ENCODE results near the gene RFC2. TPM values are rescaled to one million over a fixed set of nuclear protein-coding genes. Genes with fewer than 3 reads are reported as not detected.
A peak's percentile ranks its signal among the peaks of the same experiment; 100 is the strongest.

The RFC2 gene
- polyA plus RNA-seq, 1 experiment = 11.3 TPM

DNA sequence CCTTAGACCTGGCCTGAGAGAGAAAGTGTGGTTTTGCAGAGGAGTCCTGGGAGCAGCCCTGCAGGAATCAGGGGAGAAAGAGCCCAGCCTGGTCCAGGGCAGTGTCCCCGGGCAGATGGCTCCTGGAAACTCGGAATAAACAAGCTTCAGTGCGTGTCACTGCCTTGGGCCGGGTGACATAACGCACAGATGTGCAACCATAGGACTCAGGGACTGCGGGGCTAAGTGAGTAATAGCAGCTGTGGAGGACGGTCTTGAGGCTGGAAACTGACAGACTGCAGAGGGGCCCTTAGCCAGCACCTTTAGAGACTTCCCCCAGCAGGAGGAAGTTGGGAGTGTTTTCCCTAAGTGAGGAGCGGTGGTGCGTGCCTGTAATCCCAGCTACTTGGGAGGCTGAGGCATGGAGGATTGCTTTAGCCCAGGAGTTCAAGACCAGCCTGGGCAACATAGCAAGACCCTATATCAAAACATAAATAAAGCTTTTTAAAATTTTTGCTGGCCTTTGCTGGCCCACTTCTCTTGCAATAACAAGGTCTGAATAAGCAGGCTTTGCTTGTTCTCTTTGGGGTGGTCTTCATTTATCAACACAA, 29.8 kb upstream of the RFC2 start:
- no peak for DNase-seq (ENCODE audit: low read depth, low spot score)
- Histone ChIP-seq H3K9me3 (ENCODE audit: control insufficient read depth, insufficient read depth, low read length) (no peaks in the 10 kb centered on the region), H3K27ac (ENCODE audit: low read depth, low read length) (no peak overlapping the region), H3K4me3 (ENCODE audit: low read depth, low read length) (no peak overlapping the region), H3K27me3 (ENCODE audit: control insufficient read depth, insufficient read depth, low read length) (no peaks in the 10 kb centered on the region)
- CTCF ChIA-PET = interaction anchor here (0.6 to 1.1 kb wide), 2 partner anchors 20 to 117 kb away, joined by 3 to 4 read pairs; no protein-coding TSS in a partner anchor
- TF ChIP-seq, protein P1, sequence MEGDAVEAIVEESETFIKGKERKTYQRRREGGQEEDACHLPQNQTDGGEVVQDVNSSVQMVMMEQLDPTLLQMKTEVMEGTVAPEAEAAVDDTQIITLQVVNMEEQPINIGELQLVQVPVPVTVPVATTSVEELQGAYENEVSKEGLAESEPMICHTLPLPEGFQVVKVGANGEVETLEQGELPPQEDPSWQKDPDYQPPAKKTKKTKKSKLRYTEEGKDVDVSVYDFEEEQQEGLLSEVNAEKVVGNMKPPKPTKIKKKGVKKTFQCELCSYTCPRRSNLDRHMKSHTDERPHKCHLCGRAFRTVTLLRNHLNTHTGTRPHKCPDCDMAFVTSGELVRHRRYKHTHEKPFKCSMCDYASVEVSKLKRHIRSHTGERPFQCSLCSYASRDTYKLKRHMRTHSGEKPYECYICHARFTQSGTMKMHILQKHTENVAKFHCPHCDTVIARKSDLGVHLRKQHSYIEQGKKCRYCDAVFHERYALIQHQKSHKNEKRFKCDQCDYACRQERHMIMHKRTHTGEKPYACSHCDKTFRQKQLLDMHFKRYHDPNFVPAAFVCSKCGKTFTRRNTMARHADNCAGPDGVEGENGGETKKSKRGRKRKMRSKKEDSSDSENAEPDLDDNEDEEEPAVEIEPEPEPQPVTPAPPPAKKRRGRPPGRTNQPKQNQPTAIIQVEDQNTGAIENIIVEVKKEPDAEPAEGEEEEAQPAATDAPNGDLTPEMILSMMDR (IDR thresholded peaks at IDR 0.05; ENCODE audit: low read depth, low read length) = no peak
- POLR2A ChIA-PET = no interaction called here

DNA sequence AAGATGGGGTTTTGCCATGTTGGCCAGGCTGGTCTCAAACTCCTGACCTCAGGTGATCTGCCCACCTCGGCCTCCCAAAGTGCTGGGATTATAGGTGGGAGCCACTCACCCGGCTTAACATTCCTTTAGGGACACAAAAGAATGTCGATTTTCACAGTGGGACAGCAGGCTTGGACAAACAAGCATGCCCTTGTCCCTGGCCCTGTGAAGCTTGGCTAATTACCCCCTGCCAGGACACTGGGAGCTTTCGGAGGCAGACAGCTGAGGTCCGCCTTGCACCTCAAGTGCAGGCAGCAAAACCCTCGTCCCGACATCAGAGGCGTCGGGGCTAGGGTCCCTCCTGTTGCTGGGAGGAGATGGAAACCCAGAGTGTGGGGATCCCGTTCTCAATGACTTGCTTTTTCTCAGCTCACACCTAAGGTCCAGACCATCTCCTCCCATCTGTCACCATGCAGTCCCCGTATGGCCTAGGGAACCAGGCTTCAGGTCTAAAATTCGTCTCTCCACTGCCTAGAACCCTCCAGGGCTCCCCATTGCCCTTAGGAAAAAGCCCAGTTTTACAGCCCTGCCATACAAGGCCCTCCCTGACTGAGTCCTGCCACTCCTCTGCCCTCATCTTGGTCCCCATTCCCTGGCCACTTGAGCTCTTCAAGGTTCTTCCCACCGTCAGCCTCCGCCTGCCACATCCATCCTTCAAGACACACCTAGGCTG, 28.7 kb upstream of the RFC2 start:
- POLR2A ChIA-PET = no interaction called here

DNA sequence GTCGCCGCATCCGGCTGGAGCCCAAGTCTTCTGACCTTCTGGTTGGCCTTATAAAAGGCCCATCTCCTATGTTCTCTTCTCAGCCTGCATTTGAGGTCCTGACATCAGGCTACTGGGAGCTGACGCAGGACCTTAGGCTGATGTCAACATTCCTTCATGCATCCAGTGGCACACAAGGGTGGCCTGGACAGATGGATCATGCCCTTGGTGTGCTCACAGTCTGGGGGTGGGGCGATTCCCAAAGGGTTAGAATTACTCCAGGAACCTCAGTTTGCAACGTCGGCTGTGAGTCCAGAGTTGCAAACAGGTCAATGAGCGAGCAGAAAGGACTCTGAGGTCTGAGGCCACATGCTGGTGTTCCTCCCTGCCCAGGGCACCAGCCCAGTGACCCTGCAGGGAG, 26.8 kb upstream of the RFC2 start:
- Histone ChIP-seq H3K27ac (ENCODE audit: low read depth, low read length) (peak overlapping the region; percentile 31), H3K27me3 (ENCODE audit: control insufficient read depth, insufficient read depth, low read length) (no peaks in the 10 kb centered on the region), H3K9me3 (ENCODE audit: control insufficient read depth, insufficient read depth, low read length) (no peaks in the 10 kb centered on the region), H3K4me3 (ENCODE audit: low read depth, low read length) (no peak overlapping the region)
- no peak for DNase-seq (ENCODE audit: low read depth, low spot score)
- CTCF ChIA-PET = no interaction called here
- POLR2A ChIA-PET = interaction anchor here (3.0 kb wide), 1 partner anchor 8 kb away, joined by 31 read pairs; the partner anchor contains the start of gene CLIP2
- TF ChIP-seq, protein P1 (IDR thresholded peaks at IDR 0.05; ENCODE audit: low read depth, low read length) = no peak

More for the DNA sequence above, 28.7 kb upstream of the RFC2 start:
- H3K9me3 ChIP-seq (ENCODE audit: control insufficient read depth, insufficient read depth, low read length) = no peaks in the 10 kb centered on the region
- CTCF ChIA-PET = interaction anchor here (0.5 to 1.1 kb wide), 2 partner anchors 118 to 215 kb away, joined by 4 read pairs; no protein-coding TSS in a partner anchor
- H3K27ac ChIP-seq (ENCODE audit: low read depth, low read length) = no peak overlapping the region
- no peak for DNase-seq (ENCODE audit: low read depth, low spot score)
- TF ChIP-seq, protein P1 (IDR thresholded peaks at IDR 0.05; ENCODE audit: low read depth, low read length) = no peak
- H3K4me3 ChIP-seq (ENCODE audit: low read depth, low read length) = no peak overlapping the region
- no peaks in the 10 kb centered on the region for H3K27me3 ChIP-seq (ENCODE audit: control insufficient read depth, insufficient read depth, low read length)

DNA sequence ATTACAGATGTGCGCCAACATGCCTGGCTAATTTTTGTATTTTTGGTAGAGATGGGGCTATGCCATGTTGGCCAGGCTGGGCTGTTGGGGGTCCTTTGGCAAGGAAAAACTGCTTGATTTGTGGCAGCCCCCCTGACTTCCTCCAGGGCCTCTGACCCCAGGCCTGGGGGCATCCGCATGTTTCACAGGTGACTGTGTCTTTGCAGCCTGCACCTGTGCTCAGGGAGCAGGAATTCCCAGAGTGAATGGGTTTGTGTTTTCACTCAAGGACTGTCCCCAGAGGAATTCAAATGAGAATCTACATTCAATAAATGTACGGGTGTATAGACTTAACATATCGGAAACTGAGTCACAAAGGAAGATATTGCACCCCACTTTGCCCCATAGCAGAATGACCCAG, 23.4 kb upstream of the RFC2 start:
- CTCF ChIA-PET = no interaction called here
- no peak overlapping the region for H3K27ac ChIP-seq (ENCODE audit: low read depth, low read length)
- no peak for DNase-seq (ENCODE audit: low read depth, low spot score)
- POLR2A ChIA-PET = no interaction called here
- no peak overlapping the region for H3K4me3 ChIP-seq (ENCODE audit: low read depth, low read length)
- TF ChIP-seq, protein P1 (IDR thresholded peaks at IDR 0.05; ENCODE audit: low read depth, low read length) = no peak
- H3K9me3 ChIP-seq (ENCODE audit: control insufficient read depth, insufficient read depth, low read length) = no peaks in the 10 kb centered on the region
- H3K27me3 ChIP-seq (ENCODE audit: control insufficient read depth, insufficient read depth, low read length) = no peaks in the 10 kb centered on the region

DNA sequence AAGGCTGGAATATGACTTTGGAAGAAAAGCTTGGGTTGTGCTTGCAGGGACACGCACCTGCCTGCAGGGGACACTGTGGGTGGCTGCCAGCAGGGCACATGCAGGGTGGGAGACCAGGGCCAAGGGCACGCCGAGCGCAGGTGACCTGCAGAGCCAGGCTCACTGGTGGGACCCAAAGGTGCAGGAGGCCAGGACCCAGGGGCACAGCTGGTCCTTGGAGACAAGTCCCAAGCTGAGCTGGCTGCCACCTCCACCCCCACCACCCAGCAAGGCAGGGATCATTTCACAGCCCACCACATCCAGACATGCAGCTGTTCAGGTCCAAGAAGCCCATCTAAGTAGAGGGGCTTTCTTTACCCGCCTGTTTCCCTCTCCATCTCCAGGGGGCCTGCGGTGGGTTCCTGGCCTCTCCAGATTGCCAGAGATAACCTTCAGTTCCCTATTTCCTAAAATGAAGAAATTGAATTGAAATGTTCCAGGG, 21.2 kb upstream of the RFC2 start:
- H3K27me3 ChIP-seq (ENCODE audit: control insufficient read depth, insufficient read depth, low read length) = no peaks in the 10 kb centered on the region
- TF ChIP-seq, protein P1 (IDR thresholded peaks at IDR 0.05; ENCODE audit: low read depth, low read length) = peak; percentile 55
- H3K9me3 ChIP-seq (ENCODE audit: control insufficient read depth, insufficient read depth, low read length) = no peaks in the 10 kb centered on the region
- H3K4me3 ChIP-seq (ENCODE audit: low read depth, low read length) = no peak overlapping the region
- no peak for DNase-seq (ENCODE audit: low read depth, low spot score)
- H3K27ac ChIP-seq (ENCODE audit: low read depth, low read length) = no peak overlapping the region
- POLR2A ChIA-PET = interaction anchor here (1.3 kb wide), 1 partner anchor 13 kb away, joined by 3 read pairs; no protein-coding TSS in a partner anchor
- CTCF ChIA-PET = interaction anchor here (1.0 kb wide), 1 partner anchor 69 kb away, joined by 4 read pairs; no protein-coding TSS in a partner anchor
